Caco-2 (cell line): ENCODE results near the gene TMEM74B. TPM values are rescaled to one million over a fixed set of nuclear protein-coding genes. Genes with fewer than 3 reads are reported as not detected.

Experiments
- BruUV-seq: library from RNA; stranded (reverse); fragments of 400-500 nt; replicated peaks from 2 replicates; lab custom pipeline; 2021; lab: Mats Ljungman, UMichigan
- CTCF ChIA-PET: fragments of 300-600 bp; sonication (Branson Sonifier 250); formaldehyde crosslinking; loops from one replicate; lab custom pipeline; 2022; ENCODE audit warnings: antibody characterized with exemption; lab: Charles Lee
- POLR2A ChIA-PET: fragments of 300-600 bp; sonication (Branson Sonifier 250); formaldehyde crosslinking; loops from one replicate; lab custom pipeline; 2022; ENCODE audit warnings: antibody characterized with exemption; lab: Charles Lee
- DNase-seq, 2 experiments: peaks; one replicate each; pipeline versions ENCODE4 v3.0.0 to v3.0.0-alpha.2; 2020 to 2022
- H3K27me3 ChIP-seq: replicated peaks from 2 replicates; pipeline ENCODE4 v1.6.0; 2011; ENCODE audit warnings: low read length; ENCODE audit not compliant: control insufficient read depth, insufficient read depth
- H3K36me3 ChIP-seq: 2 replicates; pipeline ENCODE4 v1.5.1; 2011; ENCODE audit warnings: low read length; ENCODE audit not compliant: control insufficient read depth, insufficient read depth
- H3K4me1 ChIP-seq: fragments of 250-450 bp; sonication (Bioruptor Pico); 2 replicates; pipeline ENCODE4 v1.5.1; 2020; ENCODE audit warnings: mild to moderate bottlenecking
- H3K4me3 ChIP-seq: 2 replicates; pipeline ENCODE4 v1.5.1; 2011; ENCODE audit warnings: low read depth, mild to moderate bottlenecking, control low read depth, low read length
- H3K9me3 ChIP-seq: fragments of 250-450 bp; sonication (Bioruptor Pico); 2 replicates; pipeline ENCODE4 v1.5.1; 2020; ENCODE audit warnings: mild to moderate bottlenecking, moderate library complexity
- H3K27ac Mint-ChIP-seq: one replicate; pipeline ENCODE4 v1.8.0; 2022; ENCODE audit warnings: mixed read lengths; ENCODE audit not compliant: unreplicated experiment
- H3K27me3 Mint-ChIP-seq: one replicate; pipeline ENCODE4 v1.8.0; 2022; ENCODE audit warnings: mixed read lengths; ENCODE audit not compliant: insufficient read depth, unreplicated experiment
- H3K36me3 Mint-ChIP-seq: one replicate; pipeline ENCODE4 v1.8.0; 2022; ENCODE audit warnings: mild to moderate bottlenecking, mixed read lengths; ENCODE audit not compliant: insufficient read depth, unreplicated experiment
- H3K4me1 Mint-ChIP-seq: one replicate; pipeline ENCODE4 v1.8.0; 2022; ENCODE audit warnings: low read depth, mixed read lengths; ENCODE audit not compliant: unreplicated experiment
- H3K4me3 Mint-ChIP-seq: one replicate; pipeline ENCODE4 v1.8.0; 2022; ENCODE audit warnings: mild to moderate bottlenecking, moderate library complexity, mixed read lengths; ENCODE audit not compliant: unreplicated experiment
- H3K9me3 Mint-ChIP-seq: one replicate; pipeline ENCODE4 v1.8.0; 2022; ENCODE audit warnings: mixed read lengths; ENCODE audit not compliant: unreplicated experiment
- CTCF ChIP-seq, 2 experiments: fragments of 200-600 bp in 1 of 2; IDR thresholded peaks; 1 replicate in 1 of 2; 2 replicates in 1 of 2; pipeline versions ENCODE4 v1.5.1 to v1.8.0; 2011 to 2022; ENCODE audit warnings: antibody characterized with exemption in 1 of 2, control low read depth in 1 of 2, inconsistent platforms in 1 of 2, low read depth in 1 of 2, low read length in 1 of 2, mild to moderate bottlenecking in 1 of 2, moderate library complexity in 1 of 2; ENCODE audit not compliant: insufficient read depth in 1 of 2, severe bottlenecking in 1 of 2, unreplicated experiment in 1 of 2
- intact Hi-C: fragments of 100-400 bp; cut with micrococcal nuclease; formaldehyde crosslinking; loops from one replicate; pipeline ENCODE4 v1.10.0; 2022; ENCODE audit not compliant: unreplicated experiment
- total RNA-seq: library from RNA; stranded (reverse); gene quantifications from 2 replicates; pipeline ENCODE4 v1.2.3, GENCODE V29; 2022

Gene TMEM74B
- total RNA-seq, 1 experiment from 2014 or later = 6.9 TPM

DNA sequence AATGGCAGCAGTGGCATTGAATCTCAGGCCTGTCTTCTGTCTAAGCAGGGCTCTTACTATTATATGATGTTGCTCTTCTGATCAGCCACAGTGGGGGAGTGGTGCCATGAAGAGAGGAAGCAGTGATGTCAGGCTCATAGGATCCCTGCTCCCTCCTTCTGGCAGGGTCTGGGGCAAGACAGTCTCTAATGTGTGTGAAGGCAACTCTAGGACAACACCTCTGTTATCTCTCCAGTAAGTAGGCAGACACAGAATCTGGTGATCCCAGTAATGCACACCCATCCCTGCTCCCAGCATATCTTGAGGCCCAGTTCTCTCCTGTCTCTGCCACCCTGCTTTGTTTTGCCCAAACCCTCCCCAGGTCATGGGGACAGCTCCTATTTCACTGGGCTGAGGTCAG, 27.2 kb upstream of the TMEM74B start:
- BruUV-seq = no TSS peak

DNA sequence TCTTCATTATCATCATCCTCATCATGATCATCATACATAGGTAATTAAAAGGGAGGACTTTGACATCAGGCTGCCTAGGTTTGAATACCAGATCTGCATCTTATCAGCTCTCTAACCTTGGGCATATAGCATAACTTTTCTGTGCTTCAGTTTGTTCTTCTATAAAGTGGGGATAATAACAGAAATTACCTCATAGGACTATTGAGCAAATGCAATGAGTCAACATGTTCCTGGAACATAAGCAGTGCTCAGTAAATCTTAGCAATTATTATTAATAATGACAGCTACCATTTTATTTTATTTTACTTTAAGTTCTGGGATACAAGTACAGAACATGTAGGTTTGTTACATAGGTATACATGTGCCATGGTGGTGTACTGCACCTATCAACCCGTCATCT, 25.7 kb upstream of the TMEM74B start:
- no TSS peak for BruUV-seq
- H3K4me3 Mint-ChIP-seq = no peak overlapping the region
- no peaks in the 10 kb centered on the region for H3K36me3 Mint-ChIP-seq
- POLR2A ChIA-PET = no interaction called here
- CTCF ChIA-PET = no interaction called here
- TF ChIP-seq CTCF (IDR thresholded peaks at IDR 0.05; ENCODE audit: insufficient read depth in 1 of 2, low read depth in 1 of 2, low read length in 1 of 2, severe bottlenecking in 1 of 2, unreplicated experiment in 1 of 2) = no peak
- H3K27me3 Mint-ChIP-seq = peaks cover 11% of the 10 kb centered on the region
- no peaks in the 10 kb centered on the region for H3K4me1 Mint-ChIP-seq
- no peaks in the 10 kb centered on the region for H3K27me3 ChIP-seq
- H3K4me3 ChIP-seq = no peak overlapping the region
- H3K4me1 ChIP-seq = 0 out of 2 replicates have a peak, but pooled peaks cover 3% of the 10 kb centered on the region
- H3K9me3 Mint-ChIP-seq = no peaks in the 10 kb centered on the region
- no peaks in the 10 kb centered on the region for H3K36me3 ChIP-seq
- DNase-seq = no peak
- intact Hi-C loops = loop anchor here (10.0 kb wide), 1 partner anchor 256 kb away; no protein-coding TSS in a partner anchor
- no peaks in the 10 kb centered on the region for H3K9me3 ChIP-seq
- H3K27ac Mint-ChIP-seq = no peak overlapping the region

More for the DNA sequence above, 27.2 kb upstream of the TMEM74B start:
- no peak for TF ChIP-seq CTCF (IDR thresholded peaks at IDR 0.05; ENCODE audit: insufficient read depth in 1 of 2, low read depth in 1 of 2, low read length in 1 of 2, severe bottlenecking in 1 of 2, unreplicated experiment in 1 of 2)
- Mint-ChIP-seq H3K4me1 (no peaks in the 10 kb centered on the region), H3K9me3 (no peaks in the 10 kb centered on the region), H3K27ac (no peak overlapping the region), H3K36me3 (no peaks in the 10 kb centered on the region), H3K27me3 (peaks cover 11% of the 10 kb centered on the region), H3K4me3 (no peak overlapping the region)
- Histone ChIP-seq H3K4me1 (0 out of 2 replicates have a peak, but pooled peaks cover 3% of the 10 kb centered on the region), H3K27me3 (no peaks in the 10 kb centered on the region), H3K9me3 (no peaks in the 10 kb centered on the region), H3K4me3 (no peak overlapping the region), H3K36me3 (no peaks in the 10 kb centered on the region)
- ChIA-PET POLR2A (no interaction called here), CTCF (interaction anchor here (0.6 to 1.5 kb wide), 2 partner anchors 104 to 997 kb away, joined by 3 to 6 read pairs; no protein-coding TSS in a partner anchor)
- no peak for DNase-seq
- intact Hi-C loops = loop anchor here (2.0 to 10.0 kb wide), 2 partner anchors 103 to 257 kb away; no protein-coding TSS in a partner anchor

- DNase-seq = peak in 1 of 2 experiments; percentile 11
- Mint-ChIP-seq H3K27me3 (peaks cover 11% of the 10 kb centered on the region), H3K9me3 (no peaks in the 10 kb centered on the region), H3K36me3 (no peaks in the 10 kb centered on the region), H3K4me1 (no peaks in the 10 kb centered on the region), H3K27ac (no peak overlapping the region), H3K4me3 (no peak overlapping the region)
- ChIA-PET POLR2A (no interaction called here), CTCF (interaction anchor here (0.6 kb wide), 2 partner anchors 23 to 377 kb away, joined by 3 read pairs; no protein-coding TSS in a partner anchor)
- no peaks in the 10 kb centered on the region for H3K9me3 ChIP-seq
- H3K4me1 ChIP-seq = 0 out of 2 replicates have a peak, but pooled peaks cover 3% of the 10 kb centered on the region
- no TSS peak for BruUV-seq
- H3K36me3 ChIP-seq = no peaks in the 10 kb centered on the region
- no peaks in the 10 kb centered on the region for H3K27me3 ChIP-seq
- no peak overlapping the region for H3K4me3 ChIP-seq
- TF ChIP-seq CTCF (IDR thresholded peaks at IDR 0.05; ENCODE audit: insufficient read depth in 1 of 2, low read depth in 1 of 2, low read length in 1 of 2, severe bottlenecking in 1 of 2, unreplicated experiment in 1 of 2) = peak in 1 of 2 experiments; percentile 35
- intact Hi-C loops = loop anchor here (10.0 kb wide), 1 partner anchor 255 kb away; no protein-coding TSS in a partner anchor
These were observed 24.9 kb upstream of the TMEM74B start for GRCh38 chr20:1209447-1210387.
